Vagina (tissue), 2 donors: ENCODE results near the gene EPDR1. TPM values are rescaled to one million over a fixed set of nuclear protein-coding genes. Genes with fewer than 3 reads are reported as not detected.

Experiments
- DNase-seq, 2 donors: peaks; one replicate each; pipeline ENCODE4 v3.0.0-alpha.2; 2017; ENCODE audit errors: extremely low spot score in 2 of 2
- H3K27ac ChIP-seq: fragments of 200-600 bp; sonication (generic); one replicate; pipeline ENCODE4 v1.5.1; 2019
- H3K27me3 ChIP-seq: fragments of 200-600 bp; sonication (generic); one replicate; pipeline ENCODE4 v1.5.1; 2019
- H3K36me3 ChIP-seq, 2 donors: fragments of 200-600 bp; sonication (generic); one replicate each; pipeline ENCODE4 v1.5.1; 2017 to 2019
- H3K4me1 ChIP-seq: fragments of 200-600 bp; sonication (generic); one replicate; pipeline ENCODE4 v1.5.1; 2019
- H3K4me3 ChIP-seq, 2 donors: fragments of 200-600 bp; sonication (generic); 1 replicate in 1 of 2; 2 replicates in 1 of 2; pipeline ENCODE4 v1.5.1; 2016 to 2019
- H3K9me3 ChIP-seq: fragments of 200-600 bp; sonication (generic); one replicate; pipeline ENCODE4 v1.5.1; 2019
- POLR2A ChIP-seq, 2 donors: fragments of 450-650 bp; IDR thresholded peaks; one replicate each; pipeline ENCODE4 v1.6.1; 2017; ENCODE audit warnings: antibody characterized with exemption in 2 of 2, mild to moderate bottlenecking in 2 of 2, moderate library complexity in 2 of 2
- POLR2AphosphoS5 ChIP-seq, 2 donors: sonication (generic); formaldehyde crosslinking; IDR thresholded peaks; one replicate each; pipeline ENCODE4 v1.9.0; 2017; ENCODE audit warnings: antibody characterized with exemption in 2 of 2, mild to moderate bottlenecking in 2 of 2, low read depth in 1 of 2; ENCODE audit not compliant: insufficient read depth in 1 of 2
- intact Hi-C: fragments of 100-400 bp; cut with DNase I; formaldehyde crosslinking; loops from one replicate; pipeline ENCODE4 v1.15.1; 2023
- total RNA-seq: library from RNA; depleted of rRNA; stranded (reverse); fragments of >200 nt; gene quantifications from one replicate; pipeline ENCODE4 v1.2.3, GENCODE V29; 2016
- TF ChIP-seq, protein P1 (sequence below), 3 experiments: fragments of 450-650 bp in 2 of 3; fragments of 200-600 bp in 1 of 3; sonication (generic) in 1 of 3; IDR thresholded peaks; one replicate each; pipeline ENCODE4 v1.5.1; 2017 to 2019; ENCODE audit warnings: antibody characterized with exemption in 3 of 3, mild to moderate bottlenecking in 2 of 3, moderate library complexity in 2 of 3

Gene EPDR1
- total RNA-seq, 1 donor from 2014 or later: 37.6 TPM

DNA sequence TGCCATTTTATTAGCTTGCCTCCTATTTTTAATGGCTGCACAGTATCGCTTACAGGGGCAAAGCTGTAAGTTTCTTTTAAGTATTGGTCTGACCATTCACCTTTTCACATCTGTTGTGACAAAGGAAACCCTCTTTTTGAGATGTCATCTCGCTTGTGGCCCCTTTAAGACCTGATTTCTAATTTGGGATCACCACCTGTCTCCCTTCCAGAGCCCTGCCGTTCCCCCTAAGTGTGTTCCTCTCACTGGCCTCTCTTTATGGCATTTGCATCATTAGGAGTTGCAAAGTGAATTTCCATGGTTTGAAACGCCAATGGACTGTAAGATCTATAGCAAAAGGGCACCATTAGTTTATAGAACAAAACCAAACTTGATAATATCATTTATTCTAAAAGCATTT, 1.4 kb downstream of the EPDR1 start:
- Histone ChIP-seq H3K27ac (peak overlapping the region; percentile 94), H3K27me3 (no peaks in the 10 kb centered on the region), H3K36me3 (no peaks in the 10 kb centered on the region), H3K9me3 (no peaks in the 10 kb centered on the region), H3K4me1 (peaks cover 25% of the 10 kb centered on the region), H3K4me3 (peak overlapping the region; percentile 66 to 73)
- no peak for TF ChIP-seq POLR2A (IDR thresholded peaks at IDR 0.05)
- no peak for TF ChIP-seq POLR2AphosphoS5 (IDR thresholded peaks at IDR 0.05; ENCODE audit: insufficient read depth in 1 of 2, low read depth in 1 of 2)
- TF ChIP-seq, protein P1, sequence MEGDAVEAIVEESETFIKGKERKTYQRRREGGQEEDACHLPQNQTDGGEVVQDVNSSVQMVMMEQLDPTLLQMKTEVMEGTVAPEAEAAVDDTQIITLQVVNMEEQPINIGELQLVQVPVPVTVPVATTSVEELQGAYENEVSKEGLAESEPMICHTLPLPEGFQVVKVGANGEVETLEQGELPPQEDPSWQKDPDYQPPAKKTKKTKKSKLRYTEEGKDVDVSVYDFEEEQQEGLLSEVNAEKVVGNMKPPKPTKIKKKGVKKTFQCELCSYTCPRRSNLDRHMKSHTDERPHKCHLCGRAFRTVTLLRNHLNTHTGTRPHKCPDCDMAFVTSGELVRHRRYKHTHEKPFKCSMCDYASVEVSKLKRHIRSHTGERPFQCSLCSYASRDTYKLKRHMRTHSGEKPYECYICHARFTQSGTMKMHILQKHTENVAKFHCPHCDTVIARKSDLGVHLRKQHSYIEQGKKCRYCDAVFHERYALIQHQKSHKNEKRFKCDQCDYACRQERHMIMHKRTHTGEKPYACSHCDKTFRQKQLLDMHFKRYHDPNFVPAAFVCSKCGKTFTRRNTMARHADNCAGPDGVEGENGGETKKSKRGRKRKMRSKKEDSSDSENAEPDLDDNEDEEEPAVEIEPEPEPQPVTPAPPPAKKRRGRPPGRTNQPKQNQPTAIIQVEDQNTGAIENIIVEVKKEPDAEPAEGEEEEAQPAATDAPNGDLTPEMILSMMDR (IDR thresholded peaks at IDR 0.05): no peak
- intact Hi-C loops: no loop called here
- DNase-seq: no peak

DNA sequence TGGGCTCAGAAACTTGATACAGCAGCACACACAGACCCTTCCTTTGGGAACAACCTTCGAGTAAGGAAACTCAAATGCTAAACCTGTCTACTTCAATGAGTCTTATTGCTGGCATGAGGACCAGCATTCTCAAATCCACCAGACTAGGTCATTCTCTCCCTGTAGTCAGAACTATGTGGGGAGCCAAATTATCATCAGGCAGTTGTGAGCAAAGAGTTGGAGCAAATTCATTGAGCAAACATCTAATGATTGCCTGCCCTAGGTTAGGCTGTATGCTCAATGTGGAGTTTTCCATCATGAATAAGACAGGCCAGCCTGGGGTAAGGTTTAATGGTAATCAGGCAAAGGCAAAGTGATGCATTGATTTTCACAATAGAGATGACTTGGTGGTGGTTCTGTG, 3.6 kb downstream of the EPDR1 start:
- H3K27me3 ChIP-seq: no peaks in the 10 kb centered on the region
- no peak for DNase-seq
- peaks cover 16% of the 10 kb centered on the region for H3K4me1 ChIP-seq
- intact Hi-C loops: no loop called here
- H3K36me3 ChIP-seq: no peaks in the 10 kb centered on the region
- no peaks in the 10 kb centered on the region for H3K9me3 ChIP-seq
- peak overlapping the region; percentile 94 for H3K27ac ChIP-seq
- H3K4me3 ChIP-seq: no peak overlapping the region
- TF ChIP-seq, protein P1 (IDR thresholded peaks at IDR 0.05): no peak

DNA sequence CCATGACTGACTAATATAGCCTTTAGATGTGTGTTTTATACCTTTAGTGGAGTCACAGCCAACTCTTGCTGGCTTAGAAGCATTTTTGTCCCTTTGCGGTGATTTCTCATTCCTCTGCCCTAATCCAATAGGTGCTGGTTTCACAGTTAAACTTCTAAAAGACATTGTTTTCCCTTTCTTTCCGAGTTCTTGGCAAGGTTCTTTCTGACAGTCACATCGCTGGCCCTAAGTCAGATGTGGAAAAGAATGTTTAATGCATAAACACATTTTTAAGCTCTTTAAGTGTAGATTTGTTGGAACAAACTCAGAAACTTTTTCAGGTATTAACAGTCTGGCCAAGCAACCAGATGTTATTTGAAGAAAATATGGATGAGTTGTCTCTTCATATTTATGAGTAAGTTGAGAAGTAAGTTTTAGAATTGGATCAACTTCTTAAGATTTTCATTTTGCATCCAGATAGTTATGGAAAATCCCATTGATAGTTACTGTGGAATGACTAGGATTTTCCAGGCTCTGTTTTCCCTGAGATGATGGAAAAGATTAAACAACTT, 4.1 kb downstream of the EPDR1 start:
- H3K27me3 ChIP-seq: no peaks in the 10 kb centered on the region
- H3K36me3 ChIP-seq: no peaks in the 10 kb centered on the region
- no peak overlapping the region for H3K4me3 ChIP-seq
- H3K27ac ChIP-seq: peak overlapping the region; percentile 94
- H3K9me3 ChIP-seq: no peaks in the 10 kb centered on the region
- no peak for DNase-seq
- peaks cover 13% of the 10 kb centered on the region for H3K4me1 ChIP-seq
- TF ChIP-seq POLR2A (IDR thresholded peaks at IDR 0.05) (no peak), POLR2AphosphoS5 (IDR thresholded peaks at IDR 0.05; ENCODE audit: insufficient read depth in 1 of 2, low read depth in 1 of 2) (no peak)
- TF ChIP-seq, protein P1 (IDR thresholded peaks at IDR 0.05): no peak
- intact Hi-C loops: no loop called here

DNA sequence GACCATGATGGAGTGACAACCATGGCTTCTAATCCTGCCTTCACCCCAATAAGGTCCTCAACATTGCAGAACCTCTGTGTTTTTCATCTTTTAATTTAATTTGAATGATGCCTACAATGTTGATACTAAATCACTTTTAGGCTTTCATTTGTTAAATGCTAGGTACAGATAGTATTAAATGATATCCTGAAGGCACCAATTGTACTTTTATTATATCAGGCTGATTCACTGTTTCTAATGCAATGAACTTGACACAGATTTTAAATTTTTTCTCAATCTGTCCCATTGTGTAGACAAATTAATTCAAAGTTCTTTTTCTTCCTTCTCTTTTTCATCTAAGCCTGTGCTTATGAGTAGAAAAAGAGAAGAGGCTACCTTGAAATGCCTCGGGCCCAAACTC, 5.2 kb downstream of the EPDR1 start:
- TF ChIP-seq, protein P1 (IDR thresholded peaks at IDR 0.05): no peak
- TF ChIP-seq POLR2AphosphoS5 (IDR thresholded peaks at IDR 0.05; ENCODE audit: insufficient read depth in 1 of 2, low read depth in 1 of 2) (no peak), POLR2A (IDR thresholded peaks at IDR 0.05) (no peak)
- intact Hi-C loops: no loop called here
- no peak for DNase-seq
- peaks cover 12% of the 10 kb centered on the region for H3K4me1 ChIP-seq
- no peaks in the 10 kb centered on the region for H3K36me3 ChIP-seq
- no peak overlapping the region for H3K4me3 ChIP-seq
- H3K27ac ChIP-seq: peak overlapping the region; percentile 7
- no peaks in the 10 kb centered on the region for H3K27me3 ChIP-seq
- H3K9me3 ChIP-seq: no peaks in the 10 kb centered on the region

DNA sequence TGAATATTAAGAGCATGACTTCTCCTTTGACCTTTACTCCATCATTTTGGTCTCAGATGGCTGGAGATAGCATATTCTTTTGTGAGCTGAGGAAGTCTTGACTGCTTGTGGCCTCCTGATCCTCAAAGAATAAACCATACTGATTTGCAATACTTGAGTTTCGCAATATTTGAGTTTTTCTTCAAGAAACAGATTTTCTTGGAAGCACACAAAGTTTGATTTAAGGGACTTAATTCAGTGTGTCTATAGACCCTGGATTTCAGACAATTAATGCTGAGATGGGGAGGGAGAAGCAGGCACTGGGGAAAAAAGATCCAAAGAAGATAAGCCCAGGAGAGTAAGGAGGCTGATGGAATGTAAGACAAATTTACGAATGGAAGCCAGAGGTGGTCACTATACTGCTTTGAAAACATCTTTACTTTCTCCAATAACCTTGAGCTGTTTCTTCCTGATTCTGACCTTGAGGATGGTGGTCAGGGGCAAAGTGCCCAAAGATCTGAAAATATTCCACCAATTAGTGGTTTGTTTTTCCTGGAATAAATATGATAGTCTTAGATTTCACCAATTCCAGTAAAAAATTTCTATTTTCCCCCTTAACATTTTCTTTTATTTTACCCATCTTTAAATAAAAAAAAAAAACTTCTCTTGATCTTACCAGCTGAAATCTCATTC, 7.5 kb downstream of the EPDR1 start:
- DNase-seq: no peak
- H3K9me3 ChIP-seq: no peaks in the 10 kb centered on the region
- TF ChIP-seq POLR2A (IDR thresholded peaks at IDR 0.05) (no peak), POLR2AphosphoS5 (IDR thresholded peaks at IDR 0.05; ENCODE audit: insufficient read depth in 1 of 2, low read depth in 1 of 2) (no peak)
- TF ChIP-seq, protein P1 (IDR thresholded peaks at IDR 0.05): no peak
- H3K36me3 ChIP-seq: no peaks in the 10 kb centered on the region
- H3K27ac ChIP-seq: peak overlapping the region; percentile 79
- H3K4me3 ChIP-seq: no peak overlapping the region
- H3K4me1 ChIP-seq: peaks cover 24% of the 10 kb centered on the region
- intact Hi-C loops: no loop called here
- H3K27me3 ChIP-seq: no peaks in the 10 kb centered on the region
